ENCODE data around the gene RAPGEF2. TPM values are rescaled to one million over a fixed set of nuclear protein-coding genes. Genes with fewer than 3 reads are reported as not detected.
A peak's percentile ranks its signal among the peaks of the same experiment; 100 is the strongest.
"Not testable (repeated sequence)": the region's sequence is repeated elsewhere in the genome, so short reads cannot be mapped to it uniquely, and the experiment has no call there.

The RAPGEF2 gene
- total RNA-seq, 2 donors from 2014 or later = 13.6 to 21.3 TPM

DNA sequence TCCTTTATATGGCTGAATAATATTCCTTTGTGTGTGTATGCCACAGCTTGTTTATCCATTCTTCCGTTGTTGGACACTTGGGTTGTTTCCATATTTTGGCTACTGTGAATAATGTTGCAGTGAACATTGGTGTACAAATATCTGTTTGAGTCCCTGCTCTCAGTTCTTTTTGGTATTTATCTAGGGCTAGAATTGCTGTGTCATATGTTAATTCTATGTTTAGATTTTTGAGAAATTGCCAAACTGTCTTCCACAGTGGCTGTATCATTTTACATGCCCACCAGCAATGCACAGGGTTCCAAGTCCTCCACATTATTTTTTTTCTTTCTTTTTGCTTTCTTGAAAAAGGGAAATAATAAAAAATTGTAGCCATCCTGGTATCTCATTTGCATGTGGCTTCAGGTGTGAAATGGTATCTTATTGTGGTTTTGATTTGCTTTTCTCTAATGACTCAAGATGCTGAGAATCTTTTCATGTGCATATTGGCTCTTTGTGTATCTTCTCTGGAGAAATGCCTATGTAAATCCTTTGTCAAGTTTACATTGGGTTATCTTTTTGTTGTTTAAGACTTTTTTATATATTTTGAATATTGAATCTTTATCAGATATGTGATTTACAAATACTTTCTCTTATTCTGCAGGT lies 129.7 kb downstream of the RAPGEF2 start:
- H3K4me1 Mint-ChIP-seq (ENCODE audit: low read depth) = peaks cover 25% of the 10 kb centered on the region
- no peak overlapping the region for H3K27ac Mint-ChIP-seq
- ATAC-seq (replicated peaks in 1 of 2) (no peak), DNase-seq (no peak)
- H3K27me3 Mint-ChIP-seq (ENCODE audit: low read depth) = no peaks in the 10 kb centered on the region
- H3K4me3 Mint-ChIP-seq = no peak overlapping the region
- no peaks in the 10 kb centered on the region for H3K36me3 Mint-ChIP-seq (ENCODE audit: insufficient read depth in 2 of 2)
- H3K9me3 Mint-ChIP-seq = no peaks in the 10 kb centered on the region

DNA sequence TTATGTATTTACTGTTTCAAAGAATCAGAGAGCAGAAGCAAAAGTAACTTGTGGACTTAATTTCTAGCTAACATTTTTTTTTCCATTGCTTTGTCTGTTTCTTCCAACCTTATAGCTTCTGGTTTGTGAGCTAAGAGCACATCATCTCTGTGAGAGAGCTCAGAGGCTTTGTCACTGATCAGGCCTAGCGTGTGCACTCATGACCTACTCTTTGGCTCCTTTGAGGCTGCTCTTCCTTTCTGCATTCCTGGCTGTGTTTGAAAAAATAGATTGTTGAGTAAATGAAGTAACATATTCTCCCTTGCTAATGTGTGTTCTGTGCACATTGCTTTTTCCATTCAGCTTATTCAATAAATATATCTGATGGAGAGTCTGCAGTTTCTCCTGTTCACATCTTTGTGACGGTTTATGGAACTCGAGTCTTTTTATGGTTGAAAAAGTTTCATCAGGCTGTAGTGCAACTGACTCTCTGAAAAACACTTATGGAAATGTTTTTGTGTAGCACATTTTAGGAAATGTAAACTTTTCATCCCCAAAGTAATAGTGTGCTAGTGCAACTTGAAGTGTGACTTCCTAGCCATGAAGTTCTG lies 133.0 kb downstream of the RAPGEF2 start:
- Mint-ChIP-seq H3K9me3 (no peaks in the 10 kb centered on the region), H3K27ac (peak overlapping the region; percentile 48), H3K4me1 (ENCODE audit: low read depth) (peaks cover 39% of the 10 kb centered on the region), H3K36me3 (ENCODE audit: insufficient read depth in 2 of 2) (no peaks in the 10 kb centered on the region), H3K27me3 (ENCODE audit: low read depth) (no peaks in the 10 kb centered on the region), H3K4me3 (no peak overlapping the region)
- no peak for ATAC-seq (replicated peaks in 1 of 2)
- DNase-seq = no peak

DNA sequence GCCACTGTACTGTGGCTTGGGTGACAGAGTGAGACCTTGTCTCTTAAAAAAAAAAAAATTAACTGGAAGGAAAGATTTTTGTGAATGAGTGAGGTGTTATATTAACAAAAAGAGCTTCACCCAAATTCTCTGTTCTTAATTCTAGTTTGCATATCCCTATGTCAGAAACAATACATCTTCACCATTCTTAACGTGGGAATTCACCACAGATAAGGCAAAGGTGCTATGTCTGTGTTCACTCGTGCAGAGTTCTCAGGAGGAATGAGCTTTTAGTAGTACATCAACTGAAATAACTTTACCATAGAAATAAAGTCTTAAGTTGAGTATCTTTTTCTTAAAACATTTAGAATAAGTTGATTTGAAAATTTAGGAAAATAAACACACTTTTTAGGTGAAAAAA lies 135.1 kb downstream of the RAPGEF2 start:
- H3K4me3 Mint-ChIP-seq = no peak overlapping the region
- no peak for DNase-seq
- H3K27me3 Mint-ChIP-seq (ENCODE audit: low read depth) = no peaks in the 10 kb centered on the region
- no peaks in the 10 kb centered on the region for H3K9me3 Mint-ChIP-seq
- H3K27ac Mint-ChIP-seq = no peak overlapping the region
- H3K4me1 Mint-ChIP-seq (ENCODE audit: low read depth) = peaks cover 33% of the 10 kb centered on the region
- no peak for ATAC-seq (replicated peaks in 1 of 2)
- peaks cover 0 to 2% of the 10 kb centered on the region in 2 donors for H3K36me3 Mint-ChIP-seq (ENCODE audit: insufficient read depth in 2 of 2)

GRCh38 chr4:159238631-159239030 lies 135.8 kb downstream of the RAPGEF2 start:
- H3K27ac Mint-ChIP-seq = no peak overlapping the region
- peaks cover 0 to 2% of the 10 kb centered on the region in 2 donors for H3K36me3 Mint-ChIP-seq (ENCODE audit: insufficient read depth in 2 of 2)
- H3K4me3 Mint-ChIP-seq = no peak overlapping the region
- DNase-seq (no peak), ATAC-seq (replicated peaks in 1 of 2) (no peak)
- peaks cover 27% of the 10 kb centered on the region for H3K4me1 Mint-ChIP-seq (ENCODE audit: low read depth)
- no peaks in the 10 kb centered on the region for H3K27me3 Mint-ChIP-seq (ENCODE audit: low read depth)
- H3K9me3 Mint-ChIP-seq = no peaks in the 10 kb centered on the region

GRCh38 chr4:159239629-159240028 lies 136.8 kb downstream of the RAPGEF2 start:
- Mint-ChIP-seq H3K4me3 (no peak overlapping the region), H3K27ac (no peak overlapping the region), H3K9me3 (no peaks in the 10 kb centered on the region), H3K27me3 (ENCODE audit: low read depth) (no peaks in the 10 kb centered on the region), H3K36me3 (ENCODE audit: insufficient read depth in 2 of 2) (peaks cover 0 to 2% of the 10 kb centered on the region in 2 donors), H3K4me1 (ENCODE audit: low read depth) (peaks cover 27% of the 10 kb centered on the region)
- ATAC-seq (replicated peaks in 1 of 2) (no peak), DNase-seq (no peak)

DNA sequence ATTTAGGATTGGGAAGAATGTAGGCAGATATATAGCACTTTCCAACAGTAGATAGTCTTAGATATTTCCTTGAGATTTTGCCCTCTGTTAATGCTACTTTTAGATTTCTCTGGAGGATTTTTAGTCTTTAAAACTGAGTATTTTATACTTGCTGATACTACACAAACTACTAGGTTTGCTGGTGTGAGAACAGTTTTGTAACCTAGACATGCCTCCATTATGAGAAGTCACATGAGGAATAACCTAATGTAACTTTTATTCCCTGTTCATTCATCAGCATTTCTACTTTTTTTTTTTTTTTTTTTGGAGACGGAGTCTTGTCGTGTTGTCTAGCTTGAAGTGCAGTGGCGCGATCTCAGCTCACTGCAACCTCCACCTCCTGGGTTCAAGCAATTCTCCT lies 137.2 kb downstream of the RAPGEF2 start:
- DNase-seq (no peak), ATAC-seq (replicated peaks in 1 of 2) (no peak)
- Mint-ChIP-seq H3K4me1 (ENCODE audit: low read depth) (peaks cover 27% of the 10 kb centered on the region), H3K27me3 (ENCODE audit: low read depth) (no peaks in the 10 kb centered on the region), H3K4me3 (no peak overlapping the region), H3K36me3 (ENCODE audit: insufficient read depth in 2 of 2) (peaks cover 0 to 2% of the 10 kb centered on the region in 2 donors), H3K9me3 (no peaks in the 10 kb centered on the region), H3K27ac (no peak overlapping the region)

- peaks cover 0 to 2% of the 10 kb centered on the region in 2 donors for H3K36me3 Mint-ChIP-seq (ENCODE audit: insufficient read depth in 2 of 2)
- DNase-seq = no peak
- no peaks in the 10 kb centered on the region for H3K27me3 Mint-ChIP-seq (ENCODE audit: low read depth)
- ATAC-seq (replicated peaks in 1 of 2) = no peak
- no peak overlapping the region for H3K27ac Mint-ChIP-seq
- H3K4me1 Mint-ChIP-seq (ENCODE audit: low read depth) = peaks cover 21% of the 10 kb centered on the region
- H3K9me3 Mint-ChIP-seq = no peaks in the 10 kb centered on the region
- H3K4me3 Mint-ChIP-seq = no peak overlapping the region
These were observed 137.8 kb downstream of the RAPGEF2 start for GRCh38 chr4:159240687-159241086.

DNA sequence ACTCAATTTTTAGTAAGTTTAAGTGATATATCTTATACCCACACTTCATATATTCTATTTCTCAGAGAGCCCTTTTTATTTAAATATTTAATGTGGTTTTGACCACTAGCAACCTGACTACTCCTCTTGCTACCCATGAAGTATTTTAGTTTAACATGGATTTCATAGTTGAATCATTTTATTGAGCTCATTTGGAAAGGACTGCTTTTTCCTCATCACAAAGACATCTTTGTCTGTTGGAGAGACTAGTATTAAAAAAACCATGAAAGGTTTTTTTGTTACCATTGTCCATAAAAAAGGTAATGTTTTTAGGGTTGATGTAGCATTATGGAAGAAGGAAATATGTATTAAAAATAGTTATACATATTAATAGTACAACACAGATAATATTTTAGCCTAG lies 139.5 kb downstream of the RAPGEF2 start:
- ATAC-seq (replicated peaks in 1 of 2) (no peak), DNase-seq (no peak)
- no peak overlapping the region for H3K4me3 Mint-ChIP-seq
- H3K9me3 Mint-ChIP-seq = no peaks in the 10 kb centered on the region
- H3K36me3 Mint-ChIP-seq (ENCODE audit: insufficient read depth in 2 of 2) = peaks cover 0 to 2% of the 10 kb centered on the region in 2 donors
- H3K4me1 Mint-ChIP-seq (ENCODE audit: low read depth) = peaks cover 18% of the 10 kb centered on the region
- no peak overlapping the region for H3K27ac Mint-ChIP-seq
- no peaks in the 10 kb centered on the region for H3K27me3 Mint-ChIP-seq (ENCODE audit: low read depth)

DNA sequence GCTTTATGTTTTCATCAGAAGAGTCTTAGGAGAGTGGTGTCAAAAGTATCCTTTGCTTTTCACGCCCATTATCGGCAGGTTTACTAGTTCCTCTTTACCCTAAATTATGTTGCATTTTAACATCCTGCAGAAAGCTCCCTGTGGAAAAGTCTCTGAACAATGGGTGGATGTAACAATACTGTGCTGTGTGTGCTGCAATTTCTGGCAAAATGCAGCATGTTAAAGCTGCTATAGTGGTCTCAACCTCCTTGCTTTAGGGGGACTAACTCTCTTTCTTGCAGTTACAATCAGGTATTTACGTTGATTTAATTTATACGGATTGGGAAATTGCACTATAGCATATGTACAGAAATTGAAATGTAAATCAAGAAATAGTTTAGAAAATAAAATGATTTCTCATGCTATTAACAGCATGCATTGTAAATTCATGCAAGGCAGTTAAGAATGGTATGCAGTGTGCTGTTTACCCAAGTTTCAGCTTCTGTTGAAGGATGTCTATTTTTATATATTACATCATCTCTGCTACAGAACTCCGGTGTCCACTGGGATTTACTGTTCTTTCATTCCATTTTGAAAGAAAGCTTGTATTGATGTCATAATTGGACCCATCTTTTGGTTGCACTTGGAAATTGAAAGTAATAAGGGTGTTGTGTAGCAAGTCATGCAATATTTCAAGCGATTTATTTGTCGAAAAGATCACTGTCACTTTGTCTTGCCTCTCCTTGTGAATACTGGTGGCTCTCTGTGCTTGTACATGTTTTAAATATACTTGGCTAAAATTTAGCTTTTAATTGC lies 145.7 kb downstream of the RAPGEF2 start:
- peaks cover 4% of the 10 kb centered on the region in 2 donors for H3K36me3 Mint-ChIP-seq (ENCODE audit: insufficient read depth in 2 of 2)
- no peak for ATAC-seq (replicated peaks in 1 of 2)
- H3K4me3 Mint-ChIP-seq = no peak overlapping the region
- peaks cover 0 to 4% of the 10 kb centered on the region in 2 donors for H3K9me3 Mint-ChIP-seq
- H3K27ac Mint-ChIP-seq = no peak overlapping the region
- peaks cover 27% of the 10 kb centered on the region for H3K4me1 Mint-ChIP-seq (ENCODE audit: low read depth)
- no peak for DNase-seq
- no peaks in the 10 kb centered on the region for H3K27me3 Mint-ChIP-seq (ENCODE audit: low read depth)

DNA sequence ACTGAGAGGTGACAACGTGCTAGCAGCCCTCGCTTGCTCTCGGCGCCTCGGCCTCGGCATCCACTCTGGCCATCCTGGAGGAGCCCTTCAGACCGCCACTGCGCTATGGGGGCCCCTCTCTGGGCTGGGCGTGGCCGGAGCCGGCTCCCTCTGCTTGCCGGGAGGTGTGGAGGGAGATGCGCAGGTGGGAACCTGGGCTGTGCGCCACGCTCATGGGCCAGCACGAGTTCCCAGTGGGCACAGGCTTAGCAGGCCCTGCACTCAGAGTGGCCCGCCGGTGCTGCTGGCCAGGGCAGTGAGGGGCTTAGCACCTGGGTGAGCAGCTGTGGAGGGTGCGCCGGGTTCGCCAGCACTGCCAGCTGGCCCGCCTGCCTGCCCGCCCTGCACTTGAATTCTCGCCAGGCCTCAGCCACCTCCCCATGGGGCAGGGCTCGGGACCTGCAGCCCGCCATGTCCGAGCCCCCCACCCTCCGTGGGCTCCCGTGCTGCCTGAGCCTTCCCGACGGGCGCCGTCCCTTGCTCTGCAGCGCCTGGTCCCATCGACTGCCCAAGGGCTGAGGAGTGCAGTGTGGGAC lies 148.0 kb downstream of the RAPGEF2 start:
- no peaks in the 10 kb centered on the region for H3K27me3 Mint-ChIP-seq (ENCODE audit: low read depth)
- DNase-seq (no peak), ATAC-seq (replicated peaks in 1 of 2) (no peak)
- no peak overlapping the region for H3K4me3 Mint-ChIP-seq
- H3K27ac Mint-ChIP-seq = no peak overlapping the region
- peaks cover 27% of the 10 kb centered on the region for H3K4me1 Mint-ChIP-seq (ENCODE audit: low read depth)
- H3K36me3 Mint-ChIP-seq (ENCODE audit: insufficient read depth in 2 of 2) = peaks cover 4 to 6% of the 10 kb centered on the region in 2 donors
- H3K9me3 Mint-ChIP-seq = peaks cover 0 to 4% of the 10 kb centered on the region in 2 donors

GRCh38 chr4:159251580-159251979 lies 148.7 kb downstream of the RAPGEF2 start:
- H3K27me3 Mint-ChIP-seq (ENCODE audit: low read depth); H3K9me3 Mint-ChIP-seq; DNase-seq; H3K27ac Mint-ChIP-seq; H3K4me3 Mint-ChIP-seq; ATAC-seq (replicated peaks in 1 of 2); H3K36me3 Mint-ChIP-seq (ENCODE audit: insufficient read depth in 2 of 2): not testable (repeated sequence)
- peaks cover 27% of the 10 kb centered on the region for H3K4me1 Mint-ChIP-seq (ENCODE audit: low read depth)

GRCh38 chr4:159252491-159252890 lies 149.6 kb downstream of the RAPGEF2 start:
- no peak overlapping the region for H3K27ac Mint-ChIP-seq
- no peak for DNase-seq
- H3K9me3 Mint-ChIP-seq = peaks cover 0 to 4% of the 10 kb centered on the region in 2 donors
- H3K27me3 Mint-ChIP-seq (ENCODE audit: low read depth) = no peaks in the 10 kb centered on the region
- H3K4me3 Mint-ChIP-seq = no peak overlapping the region
- no peak for ATAC-seq (replicated peaks in 1 of 2)
- peaks cover 4 to 6% of the 10 kb centered on the region in 2 donors for H3K36me3 Mint-ChIP-seq (ENCODE audit: insufficient read depth in 2 of 2)
- H3K4me1 Mint-ChIP-seq (ENCODE audit: low read depth) = peaks cover 24% of the 10 kb centered on the region

- Mint-ChIP-seq H3K9me3 (peaks cover 0 to 4% of the 10 kb centered on the region in 2 donors), H3K4me3 (no peak overlapping the region), H3K27ac (no peak overlapping the region), H3K36me3 (ENCODE audit: insufficient read depth in 2 of 2) (peaks cover 4 to 6% of the 10 kb centered on the region in 2 donors), H3K4me1 (ENCODE audit: low read depth) (peaks cover 6% of the 10 kb centered on the region), H3K27me3 (ENCODE audit: low read depth) (no peaks in the 10 kb centered on the region)
- ATAC-seq (replicated peaks in 1 of 2) = no peak
- DNase-seq = no peak
These were observed 153.2 kb downstream of the RAPGEF2 start for GRCh38 chr4:159256037-159256436.
